GM23338 (cell line): ENCODE results near the gene SFSWAP.

ENCODE experiments used
- CREB1 ChIP-seq: fragments of 250-450 bp; sonication (Bioruptor Pico); IDR thresholded peaks from 2 replicates; pipeline ENCODE4 v1.5.0; 2020; ENCODE audit warnings: low read depth, mild to moderate bottlenecking, moderate library complexity
- EZH2 ChIP-seq: fragments of 200-600 bp; sonication (generic); IDR thresholded peaks from one replicate; pipeline ENCODE4 v1.8.0; 2017; ENCODE audit warnings: antibody characterized with exemption, mild to moderate bottlenecking, low read depth; ENCODE audit not compliant: unreplicated experiment
- EZH2phosphoT487 ChIP-seq: fragments of 200-600 bp; sonication (generic); IDR thresholded peaks from one replicate; pipeline ENCODE4 v1.8.1; 2018; ENCODE audit warnings: antibody characterized with exemption; ENCODE audit not compliant: unreplicated experiment
- NANOG ChIP-seq: IDR thresholded peaks from 2 replicates; pipeline ENCODE4 v1.6.1; 2016; ENCODE audit warnings: antibody characterized with exemption, borderline replicate concordance
- POLR2AphosphoS5 ChIP-seq: IDR thresholded peaks from 2 replicates; pipeline ENCODE4 v1.6.1; 2016; ENCODE audit warnings: antibody characterized with exemption, low read depth
- STAT1 ChIP-seq: IDR thresholded peaks from one replicate; pipeline ENCODE4 v1.6.1; 2016; ENCODE audit warnings: antibody characterized with exemption; ENCODE audit not compliant: unreplicated experiment
- TF ChIP-seq, protein P1 (sequence below), 2 experiments: fragments of 200-600 bp in 1 of 2; sonication (generic) in 1 of 2; conservative IDR thresholded peaks; 2 replicates each; pipeline versions ENCODE4 v1.5.1 to v1.6.1; 2016 to 2017; ENCODE audit warnings: antibody characterized with exemption in 2 of 2, low read depth in 2 of 2, mild to moderate bottlenecking in 2 of 2, moderate library complexity in 1 of 2

GRCh38 chr12:131728720-131729119, 17.8 kb downstream of the SFSWAP start:
- TF ChIP-seq, protein P1, sequence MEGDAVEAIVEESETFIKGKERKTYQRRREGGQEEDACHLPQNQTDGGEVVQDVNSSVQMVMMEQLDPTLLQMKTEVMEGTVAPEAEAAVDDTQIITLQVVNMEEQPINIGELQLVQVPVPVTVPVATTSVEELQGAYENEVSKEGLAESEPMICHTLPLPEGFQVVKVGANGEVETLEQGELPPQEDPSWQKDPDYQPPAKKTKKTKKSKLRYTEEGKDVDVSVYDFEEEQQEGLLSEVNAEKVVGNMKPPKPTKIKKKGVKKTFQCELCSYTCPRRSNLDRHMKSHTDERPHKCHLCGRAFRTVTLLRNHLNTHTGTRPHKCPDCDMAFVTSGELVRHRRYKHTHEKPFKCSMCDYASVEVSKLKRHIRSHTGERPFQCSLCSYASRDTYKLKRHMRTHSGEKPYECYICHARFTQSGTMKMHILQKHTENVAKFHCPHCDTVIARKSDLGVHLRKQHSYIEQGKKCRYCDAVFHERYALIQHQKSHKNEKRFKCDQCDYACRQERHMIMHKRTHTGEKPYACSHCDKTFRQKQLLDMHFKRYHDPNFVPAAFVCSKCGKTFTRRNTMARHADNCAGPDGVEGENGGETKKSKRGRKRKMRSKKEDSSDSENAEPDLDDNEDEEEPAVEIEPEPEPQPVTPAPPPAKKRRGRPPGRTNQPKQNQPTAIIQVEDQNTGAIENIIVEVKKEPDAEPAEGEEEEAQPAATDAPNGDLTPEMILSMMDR (conservative IDR thresholded peaks at IDR 0.05; ENCODE audit: low read depth in 2 of 2) = no peak
- TF ChIP-seq POLR2AphosphoS5 (no peak), EZH2 (no peak), EZH2phosphoT487 (no peak), CREB1 (CRISPR knock-in tag) (no peak), STAT1 (no peak), NANOG (no peak)
